Measurements from ENCODE around the gene PTTG2. TPM values are rescaled to one million over a fixed set of nuclear protein-coding genes. Genes with fewer than 3 reads are reported as not detected.

PTTG2 gene
- polyA plus RNA-seq, 1 donor from 2014 or later = not detected

GRCh38 chr4:38005637-38006036 lies 45.4 kb downstream of the PTTG2 start:
- H3F3A ChIP-seq (ENCODE audit: insufficient read depth, low read length, poor library complexity, severe bottlenecking) = no peaks in the 10 kb centered on the region
- H3K79me2 ChIP-seq (replicated peaks; ENCODE audit: insufficient read depth, low read length) = no peaks in the 10 kb centered on the region
- H3K27me3 ChIP-seq (ENCODE audit: insufficient read depth, low read depth, low read length) = no peaks in the 10 kb centered on the region
- no peaks in the 10 kb centered on the region for H4K20me1 ChIP-seq (ENCODE audit: insufficient read depth)
- H3K27ac ChIP-seq (ENCODE audit: low read length) = no peak overlapping the region
- H3K9ac ChIP-seq (ENCODE audit: low read length) = no peak overlapping the region
- no peaks in the 10 kb centered on the region for H3K9me3 ChIP-seq (ENCODE audit: low read length)
- no peaks in the 10 kb centered on the region for H3K9me2 ChIP-seq (ENCODE audit: insufficient read depth, low read length)
- TF ChIP-seq, protein P1, sequence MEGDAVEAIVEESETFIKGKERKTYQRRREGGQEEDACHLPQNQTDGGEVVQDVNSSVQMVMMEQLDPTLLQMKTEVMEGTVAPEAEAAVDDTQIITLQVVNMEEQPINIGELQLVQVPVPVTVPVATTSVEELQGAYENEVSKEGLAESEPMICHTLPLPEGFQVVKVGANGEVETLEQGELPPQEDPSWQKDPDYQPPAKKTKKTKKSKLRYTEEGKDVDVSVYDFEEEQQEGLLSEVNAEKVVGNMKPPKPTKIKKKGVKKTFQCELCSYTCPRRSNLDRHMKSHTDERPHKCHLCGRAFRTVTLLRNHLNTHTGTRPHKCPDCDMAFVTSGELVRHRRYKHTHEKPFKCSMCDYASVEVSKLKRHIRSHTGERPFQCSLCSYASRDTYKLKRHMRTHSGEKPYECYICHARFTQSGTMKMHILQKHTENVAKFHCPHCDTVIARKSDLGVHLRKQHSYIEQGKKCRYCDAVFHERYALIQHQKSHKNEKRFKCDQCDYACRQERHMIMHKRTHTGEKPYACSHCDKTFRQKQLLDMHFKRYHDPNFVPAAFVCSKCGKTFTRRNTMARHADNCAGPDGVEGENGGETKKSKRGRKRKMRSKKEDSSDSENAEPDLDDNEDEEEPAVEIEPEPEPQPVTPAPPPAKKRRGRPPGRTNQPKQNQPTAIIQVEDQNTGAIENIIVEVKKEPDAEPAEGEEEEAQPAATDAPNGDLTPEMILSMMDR (IDR thresholded peaks at IDR 0.05; ENCODE audit: poor library complexity, severe bottlenecking) = no peak
- TF ChIP-seq, protein P2, sequence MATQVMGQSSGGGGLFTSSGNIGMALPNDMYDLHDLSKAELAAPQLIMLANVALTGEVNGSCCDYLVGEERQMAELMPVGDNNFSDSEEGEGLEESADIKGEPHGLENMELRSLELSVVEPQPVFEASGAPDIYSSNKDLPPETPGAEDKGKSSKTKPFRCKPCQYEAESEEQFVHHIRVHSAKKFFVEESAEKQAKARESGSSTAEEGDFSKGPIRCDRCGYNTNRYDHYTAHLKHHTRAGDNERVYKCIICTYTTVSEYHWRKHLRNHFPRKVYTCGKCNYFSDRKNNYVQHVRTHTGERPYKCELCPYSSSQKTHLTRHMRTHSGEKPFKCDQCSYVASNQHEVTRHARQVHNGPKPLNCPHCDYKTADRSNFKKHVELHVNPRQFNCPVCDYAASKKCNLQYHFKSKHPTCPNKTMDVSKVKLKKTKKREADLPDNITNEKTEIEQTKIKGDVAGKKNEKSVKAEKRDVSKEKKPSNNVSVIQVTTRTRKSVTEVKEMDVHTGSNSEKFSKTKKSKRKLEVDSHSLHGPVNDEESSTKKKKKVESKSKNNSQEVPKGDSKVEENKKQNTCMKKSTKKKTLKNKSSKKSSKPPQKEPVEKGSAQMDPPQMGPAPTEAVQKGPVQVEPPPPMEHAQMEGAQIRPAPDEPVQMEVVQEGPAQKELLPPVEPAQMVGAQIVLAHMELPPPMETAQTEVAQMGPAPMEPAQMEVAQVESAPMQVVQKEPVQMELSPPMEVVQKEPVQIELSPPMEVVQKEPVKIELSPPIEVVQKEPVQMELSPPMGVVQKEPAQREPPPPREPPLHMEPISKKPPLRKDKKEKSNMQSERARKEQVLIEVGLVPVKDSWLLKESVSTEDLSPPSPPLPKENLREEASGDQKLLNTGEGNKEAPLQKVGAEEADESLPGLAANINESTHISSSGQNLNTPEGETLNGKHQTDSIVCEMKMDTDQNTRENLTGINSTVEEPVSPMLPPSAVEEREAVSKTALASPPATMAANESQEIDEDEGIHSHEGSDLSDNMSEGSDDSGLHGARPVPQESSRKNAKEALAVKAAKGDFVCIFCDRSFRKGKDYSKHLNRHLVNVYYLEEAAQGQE (IDR thresholded peaks at IDR 0.05; ENCODE audit: borderline replicate concordance) = no peak
- TF ChIP-seq POLR2AphosphoS5 (IDR thresholded peaks at IDR 0.05) (no peak), SMC3 (conservative IDR thresholded peaks at IDR 0.05; ENCODE audit: poor library complexity) (no peak)
- H3K4me3 ChIP-seq (ENCODE audit: low read length) = no peak overlapping the region
- no peak overlapping the region for H3K4me2 ChIP-seq (ENCODE audit: low read length)
- no peak overlapping the region for H2AFZ ChIP-seq (ENCODE audit: low read depth, low read length)
- H3K36me3 ChIP-seq (ENCODE audit: insufficient read depth, low read length) = no peaks in the 10 kb centered on the region

DNA sequence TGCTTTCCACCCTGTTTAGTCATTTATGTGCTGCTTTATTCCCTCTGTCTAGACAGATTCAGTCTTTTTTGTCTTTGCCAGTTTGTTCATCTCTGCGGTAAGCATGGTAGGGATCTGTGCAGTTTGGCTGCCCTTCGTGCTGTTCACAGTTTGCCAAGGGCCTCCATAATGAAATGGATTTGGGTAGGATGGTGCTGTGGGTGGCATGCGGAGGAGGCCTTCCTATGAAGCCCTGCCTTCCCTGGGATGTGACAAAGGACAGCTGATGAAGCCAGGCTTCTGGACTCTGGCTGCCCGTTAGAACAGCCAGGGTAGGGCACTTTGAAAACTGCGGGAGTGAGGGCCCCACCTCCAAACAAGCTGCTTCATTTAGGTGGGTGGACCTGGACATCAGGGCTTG lies 47.4 kb downstream of the PTTG2 start:
- Histone ChIP-seq H3K4me2 (ENCODE audit: low read length) (no peak overlapping the region), H3K36me3 (ENCODE audit: insufficient read depth, low read length) (no peaks in the 10 kb centered on the region), H3K9me2 (ENCODE audit: insufficient read depth, low read length) (no peaks in the 10 kb centered on the region), H3F3A (ENCODE audit: insufficient read depth, low read length, poor library complexity, severe bottlenecking) (no peaks in the 10 kb centered on the region), H3K79me2 (replicated peaks; ENCODE audit: insufficient read depth, low read length) (no peaks in the 10 kb centered on the region), H3K27me3 (ENCODE audit: insufficient read depth, low read depth, low read length) (no peaks in the 10 kb centered on the region), H3K9me3 (ENCODE audit: low read length) (no peaks in the 10 kb centered on the region), H4K20me1 (ENCODE audit: insufficient read depth) (no peaks in the 10 kb centered on the region), H3K27ac (ENCODE audit: low read length) (no peak overlapping the region), H3K4me3 (ENCODE audit: low read length) (no peak overlapping the region), H2AFZ (ENCODE audit: low read depth, low read length) (no peak overlapping the region), H3K9ac (ENCODE audit: low read length) (no peak overlapping the region)
- no peak for TF ChIP-seq EZH2 (IDR thresholded peaks at IDR 0.05; ENCODE audit: borderline replicate concordance, insufficient read depth, low read length, poor library complexity, severe bottlenecking)
- no peak for TF ChIP-seq SMC3 (conservative IDR thresholded peaks at IDR 0.05; ENCODE audit: poor library complexity)
- TF ChIP-seq, protein P1 (IDR thresholded peaks at IDR 0.05; ENCODE audit: poor library complexity, severe bottlenecking) = no peak
- no peak for TF ChIP-seq TAF1 (IDR thresholded peaks at IDR 0.05; ENCODE audit: low read depth)
- TF ChIP-seq RAD21 (conservative IDR thresholded peaks at IDR 0.05) = no peak
- TF ChIP-seq, protein P2 (IDR thresholded peaks at IDR 0.05; ENCODE audit: borderline replicate concordance) = no peak
- no peak for TF ChIP-seq EP300 (conservative IDR thresholded peaks at IDR 0.05; ENCODE audit: poor library complexity, severe bottlenecking)
- TF ChIP-seq MXI1 (conservative IDR thresholded peaks at IDR 0.05; ENCODE audit: poor library complexity, severe bottlenecking) = no peak
- no peak for TF ChIP-seq POLR2AphosphoS5 (IDR thresholded peaks at IDR 0.05)

Data from neural cell (in vitro differentiated cells).